Measurements from ENCODE around the gene VANGL2.

VANGL2 gene

GRCh38 chr1:160415696-160416290 lies 15.4 kb downstream of the VANGL2 start:
- H3K4me3 ChIP-seq (ENCODE audit: low read length): no peak overlapping the region
- no peak overlapping the region for H2AFZ ChIP-seq (ENCODE audit: low read depth, low read length)
- no peaks in the 10 kb centered on the region for H3K27me3 ChIP-seq (ENCODE audit: insufficient read depth, low read length)
- peaks cover 69% of the 10 kb centered on the region for H3K36me3 ChIP-seq (ENCODE audit: insufficient read depth, low read length)
- H3K4me1 ChIP-seq (ENCODE audit: insufficient read depth, low read length): peaks cover 37% of the 10 kb centered on the region
- H3K9me3 ChIP-seq (ENCODE audit: low read length): no peaks in the 10 kb centered on the region

DNA sequence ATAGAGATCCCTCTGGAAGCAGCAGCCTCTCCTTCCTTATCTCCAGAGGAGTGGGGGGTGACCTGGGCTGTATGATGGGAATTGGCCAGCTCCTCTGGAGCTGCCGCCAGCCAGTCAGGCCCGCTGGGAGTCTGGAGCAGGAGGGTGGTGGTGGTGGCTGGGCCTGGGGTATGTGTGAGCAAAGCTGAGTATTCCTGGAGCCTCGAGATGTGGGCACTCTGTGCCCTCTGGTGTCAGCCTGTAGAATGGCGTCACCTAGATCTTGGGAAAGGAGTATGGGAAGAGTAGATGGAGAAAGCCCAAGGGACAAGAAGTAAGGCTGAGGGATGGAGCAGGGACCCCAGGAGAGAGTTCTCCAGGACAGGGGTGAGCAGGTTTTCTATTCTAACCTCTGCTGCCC lies 16.0 kb downstream of the VANGL2 start:
- H2AFZ ChIP-seq (ENCODE audit: low read depth, low read length): no peak overlapping the region
- no peaks in the 10 kb centered on the region for H3K9me3 ChIP-seq (ENCODE audit: low read length)
- no peak overlapping the region for H3K4me3 ChIP-seq (ENCODE audit: low read length)
- H3K4me1 ChIP-seq (ENCODE audit: insufficient read depth, low read length): peaks cover 36% of the 10 kb centered on the region
- H3K27me3 ChIP-seq (ENCODE audit: insufficient read depth, low read length): no peaks in the 10 kb centered on the region
- peaks cover 74% of the 10 kb centered on the region for H3K36me3 ChIP-seq (ENCODE audit: insufficient read depth, low read length)

DNA sequence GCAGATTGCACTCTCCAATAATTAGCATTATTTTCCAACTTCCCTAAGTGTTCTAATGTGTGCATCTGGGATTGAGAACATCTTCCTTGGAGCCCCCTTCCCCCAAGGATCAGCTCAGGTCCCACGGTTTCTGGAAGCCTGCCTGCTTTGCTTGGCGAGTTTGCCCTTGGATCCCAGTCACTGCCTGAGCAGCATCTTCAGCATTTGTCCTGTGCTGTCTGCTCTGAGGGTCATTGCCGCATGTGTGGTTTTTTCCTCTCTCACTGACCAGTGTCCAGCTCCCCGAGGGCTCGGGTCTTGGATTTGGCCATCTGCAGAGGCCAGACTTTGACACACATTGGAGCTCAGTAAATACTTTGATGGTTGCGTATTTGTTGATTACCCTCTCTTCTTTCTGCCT lies 18.1 kb downstream of the VANGL2 start:
- Histone ChIP-seq H3K9me3 (ENCODE audit: low read length) (no peaks in the 10 kb centered on the region), H3K36me3 (ENCODE audit: insufficient read depth, low read length) (peaks cover 90% of the 10 kb centered on the region), H2AFZ (ENCODE audit: low read depth, low read length) (no peak overlapping the region), H3K4me3 (ENCODE audit: low read length) (no peak overlapping the region), H3K4me1 (ENCODE audit: insufficient read depth, low read length) (peaks cover 17% of the 10 kb centered on the region), H3K27me3 (ENCODE audit: insufficient read depth, low read length) (no peaks in the 10 kb centered on the region)

- no peak overlapping the region for H2AFZ ChIP-seq (ENCODE audit: low read depth, low read length)
- no peak overlapping the region for H3K4me3 ChIP-seq (ENCODE audit: low read length)
- peaks cover 10% of the 10 kb centered on the region for H3K4me1 ChIP-seq (ENCODE audit: insufficient read depth, low read length)
- no peaks in the 10 kb centered on the region for H3K9me3 ChIP-seq (ENCODE audit: low read length)
- peaks cover 92% of the 10 kb centered on the region for H3K36me3 ChIP-seq (ENCODE audit: insufficient read depth, low read length)
- H3K27me3 ChIP-seq (ENCODE audit: insufficient read depth, low read length): no peaks in the 10 kb centered on the region
These were observed 18.9 kb downstream of the VANGL2 start for GRCh38 chr1:160419150-160419837.

DNA sequence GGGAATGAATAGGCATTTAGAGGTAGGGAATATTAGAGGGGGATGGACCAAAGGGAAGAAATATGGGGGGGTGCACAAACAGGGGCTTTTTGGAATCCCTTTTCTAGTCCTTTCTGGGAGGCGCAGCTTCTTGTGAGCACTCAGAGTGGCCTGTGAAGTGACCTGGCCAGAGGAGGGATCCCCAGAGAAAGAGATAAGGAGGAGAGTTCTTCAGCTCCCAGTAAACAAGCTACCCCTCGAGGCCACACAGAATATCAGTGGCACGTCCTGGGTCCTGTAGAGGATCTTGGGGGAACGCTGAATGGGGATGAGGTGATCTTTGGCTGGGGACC lies 19.4 kb downstream of the VANGL2 start:
- no peaks in the 10 kb centered on the region for H3K27me3 ChIP-seq (ENCODE audit: insufficient read depth, low read length)
- H2AFZ ChIP-seq (ENCODE audit: low read depth, low read length): no peak overlapping the region
- peaks cover 94% of the 10 kb centered on the region for H3K36me3 ChIP-seq (ENCODE audit: insufficient read depth, low read length)
- H3K4me3 ChIP-seq (ENCODE audit: low read length): no peak overlapping the region
- peaks cover 7% of the 10 kb centered on the region for H3K4me1 ChIP-seq (ENCODE audit: insufficient read depth, low read length)
- H3K9me3 ChIP-seq (ENCODE audit: low read length): no peaks in the 10 kb centered on the region

DNA sequence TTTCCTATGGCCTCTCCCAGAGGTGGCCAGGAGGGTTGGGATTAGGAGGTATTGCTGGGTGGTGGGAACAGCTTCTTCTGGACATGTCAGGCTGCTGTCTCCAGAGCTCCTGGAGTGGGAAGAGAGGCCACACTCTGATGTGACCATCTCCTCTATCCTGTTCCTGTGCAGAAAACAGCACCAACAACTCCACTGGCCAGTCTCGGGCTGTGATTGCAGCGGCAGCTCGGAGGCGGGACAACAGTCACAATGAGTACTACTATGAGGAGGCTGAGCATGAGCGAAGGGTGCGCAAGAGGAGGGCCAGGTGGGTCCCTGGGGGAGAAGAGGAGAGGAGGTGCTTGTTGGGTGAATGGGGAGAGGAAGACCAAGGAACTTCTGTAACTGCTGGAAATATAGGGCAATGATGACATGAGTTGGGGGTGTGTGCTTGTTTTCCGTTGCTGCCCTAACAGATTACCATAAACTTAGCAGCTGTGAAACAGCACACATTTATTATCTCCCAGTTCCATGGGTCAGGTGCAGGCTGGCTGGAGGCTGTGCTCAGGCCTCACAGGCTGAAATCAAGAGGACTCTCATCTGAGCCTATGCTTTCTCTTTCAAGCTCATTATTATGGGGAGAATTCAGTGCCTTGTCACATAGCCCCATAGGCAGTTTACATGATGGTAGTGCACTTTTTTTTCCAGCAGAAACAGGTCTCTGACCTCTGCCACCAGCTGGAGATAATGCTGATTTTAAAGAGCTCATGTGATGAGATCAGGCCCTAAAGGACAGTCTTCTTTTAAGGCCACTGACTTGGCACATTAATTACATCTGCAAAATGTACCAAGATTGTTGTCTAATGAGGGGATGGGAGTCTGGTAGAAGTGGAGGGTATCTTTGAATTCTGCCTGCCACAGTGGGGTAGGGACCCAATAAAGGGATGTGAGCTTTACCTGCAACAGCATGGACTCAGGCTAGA lies 20.8 kb downstream of the VANGL2 start:
- H3K36me3 ChIP-seq (ENCODE audit: insufficient read depth, low read length): peaks cover 94% of the 10 kb centered on the region
- H3K9me3 ChIP-seq (ENCODE audit: low read length): no peaks in the 10 kb centered on the region
- peaks cover 3% of the 10 kb centered on the region for H3K4me1 ChIP-seq (ENCODE audit: insufficient read depth, low read length)
- no peak overlapping the region for H3K4me3 ChIP-seq (ENCODE audit: low read length)
- no peaks in the 10 kb centered on the region for H3K27me3 ChIP-seq (ENCODE audit: insufficient read depth, low read length)
- no peak overlapping the region for H2AFZ ChIP-seq (ENCODE audit: low read depth, low read length)

GRCh38 chr1:160421881-160422280 lies 21.5 kb downstream of the VANGL2 start:
- no peaks in the 10 kb centered on the region for H3K9me3 ChIP-seq (ENCODE audit: low read length)
- H2AFZ ChIP-seq (ENCODE audit: low read depth, low read length): no peak overlapping the region
- H3K4me3 ChIP-seq (ENCODE audit: low read length): no peak overlapping the region
- peaks cover 3% of the 10 kb centered on the region for H3K4me1 ChIP-seq (ENCODE audit: insufficient read depth, low read length)
- peaks cover 94% of the 10 kb centered on the region for H3K36me3 ChIP-seq (ENCODE audit: insufficient read depth, low read length)
- no peaks in the 10 kb centered on the region for H3K27me3 ChIP-seq (ENCODE audit: insufficient read depth, low read length)

DNA sequence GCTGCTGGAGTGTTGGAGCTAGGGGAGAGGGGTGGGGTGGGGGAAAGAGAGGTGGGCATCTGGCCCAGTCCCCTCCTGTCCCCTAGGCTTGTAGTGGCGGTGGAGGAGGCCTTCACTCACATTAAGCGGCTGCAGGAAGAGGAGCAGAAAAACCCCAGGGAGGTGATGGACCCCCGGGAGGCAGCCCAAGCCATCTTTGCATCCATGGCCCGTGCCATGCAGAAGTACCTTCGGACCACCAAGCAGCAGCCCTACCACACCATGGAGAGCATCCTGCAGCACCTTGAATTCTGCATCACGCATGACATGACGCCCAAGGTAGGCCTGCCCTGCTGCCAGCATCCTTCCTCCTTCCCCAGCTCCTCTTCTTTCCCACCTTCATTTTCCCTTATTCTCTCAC lies 23.6 kb downstream of the VANGL2 start:
- Histone ChIP-seq H3K27me3 (ENCODE audit: insufficient read depth, low read length) (no peaks in the 10 kb centered on the region), H2AFZ (ENCODE audit: low read depth, low read length) (no peak overlapping the region), H3K9me3 (ENCODE audit: low read length) (no peaks in the 10 kb centered on the region), H3K4me3 (ENCODE audit: low read length) (no peak overlapping the region), H3K4me1 (ENCODE audit: insufficient read depth, low read length) (peaks cover 3% of the 10 kb centered on the region), H3K36me3 (ENCODE audit: insufficient read depth, low read length) (peaks cover 92% of the 10 kb centered on the region)

- no peaks in the 10 kb centered on the region for H3K9me3 ChIP-seq (ENCODE audit: low read length)
- H3K4me1 ChIP-seq (ENCODE audit: insufficient read depth, low read length): peaks cover 3% of the 10 kb centered on the region
- H3K36me3 ChIP-seq (ENCODE audit: insufficient read depth, low read length): peaks cover 91% of the 10 kb centered on the region
- no peak overlapping the region for H2AFZ ChIP-seq (ENCODE audit: low read depth, low read length)
- no peak overlapping the region for H3K4me3 ChIP-seq (ENCODE audit: low read length)
- no peaks in the 10 kb centered on the region for H3K27me3 ChIP-seq (ENCODE audit: insufficient read depth, low read length)
These were observed 25.5 kb downstream of the VANGL2 start for GRCh38 chr1:160425847-160426246.

DNA sequence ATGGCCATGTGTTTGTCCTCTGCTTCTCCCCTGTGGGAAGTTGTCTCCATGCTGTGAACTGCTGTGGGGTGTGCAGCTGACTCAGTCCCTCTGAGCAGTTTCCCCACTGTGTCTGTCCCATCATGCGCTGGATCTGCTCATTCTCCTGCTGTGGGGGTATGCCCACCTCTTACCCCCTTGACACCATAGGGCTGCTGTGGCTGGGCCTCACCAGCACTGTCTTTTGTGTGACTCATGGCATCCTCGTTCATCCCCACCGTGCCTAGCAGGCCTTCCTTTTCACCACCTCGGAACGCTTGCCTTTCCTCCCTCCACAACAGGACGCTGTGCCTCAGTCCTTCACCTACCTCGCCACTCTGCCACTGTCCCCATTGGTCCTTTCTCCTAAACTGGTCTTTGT lies 27.3 kb downstream of the VANGL2 start:
- H3K9me3 ChIP-seq (ENCODE audit: low read length): no peaks in the 10 kb centered on the region
- H3K36me3 ChIP-seq (ENCODE audit: insufficient read depth, low read length): peaks cover 74% of the 10 kb centered on the region

GRCh38 chr1:160428053-160428452 lies 27.7 kb downstream of the VANGL2 start:
- no peak overlapping the region for H2AFZ ChIP-seq (ENCODE audit: low read depth, low read length)
- no peaks in the 10 kb centered on the region for H3K27me3 ChIP-seq (ENCODE audit: insufficient read depth, low read length)
- peaks cover 71% of the 10 kb centered on the region for H3K36me3 ChIP-seq (ENCODE audit: insufficient read depth, low read length)
- no peaks in the 10 kb centered on the region for H3K4me1 ChIP-seq (ENCODE audit: insufficient read depth, low read length)
- H3K4me3 ChIP-seq (ENCODE audit: low read length): no peak overlapping the region
- H3K9me3 ChIP-seq (ENCODE audit: low read length): no peaks in the 10 kb centered on the region

More for the DNA sequence above, 27.3 kb downstream of the VANGL2 start:
- H3K4me1 ChIP-seq (ENCODE audit: insufficient read depth, low read length): no peaks in the 10 kb centered on the region
- no peak overlapping the region for H2AFZ ChIP-seq (ENCODE audit: low read depth, low read length)
- H3K4me3 ChIP-seq (ENCODE audit: low read length): no peak overlapping the region
- no peaks in the 10 kb centered on the region for H3K27me3 ChIP-seq (ENCODE audit: insufficient read depth, low read length)

- no peak overlapping the region for H2AFZ ChIP-seq (ENCODE audit: low read depth, low read length)
- H3K9me3 ChIP-seq (ENCODE audit: low read length): no peaks in the 10 kb centered on the region
- H3K36me3 ChIP-seq (ENCODE audit: insufficient read depth, low read length): peaks cover 65% of the 10 kb centered on the region
- no peaks in the 10 kb centered on the region for H3K27me3 ChIP-seq (ENCODE audit: insufficient read depth, low read length)
- H3K4me1 ChIP-seq (ENCODE audit: insufficient read depth, low read length): no peaks in the 10 kb centered on the region
- no peak overlapping the region for H3K4me3 ChIP-seq (ENCODE audit: low read length)
These were observed 28.3 kb downstream of the VANGL2 start for GRCh38 chr1:160428655-160429054.

DNA sequence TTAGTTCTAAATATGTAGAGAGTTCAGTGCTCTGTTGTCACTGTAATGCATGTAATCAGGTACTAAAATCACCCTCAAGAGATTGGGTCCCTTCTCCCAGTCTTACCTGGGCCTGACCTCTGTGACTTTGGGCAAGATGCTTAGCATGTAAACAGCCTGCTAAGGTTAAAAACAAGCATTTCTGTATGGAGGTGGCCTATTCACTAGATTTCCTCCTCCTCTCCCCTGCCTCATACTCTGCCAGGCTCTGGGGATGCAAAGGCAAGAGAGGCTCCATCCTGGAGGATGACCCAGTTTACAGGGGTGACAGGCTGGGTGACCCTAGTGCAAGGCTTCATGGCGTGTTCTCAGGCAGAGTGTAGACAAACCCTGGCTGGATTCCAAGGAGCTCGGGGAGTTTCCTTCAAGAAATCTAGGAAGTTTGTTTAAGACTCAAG lies 28.8 kb downstream of the VANGL2 start:
- Histone ChIP-seq H3K9me3 (ENCODE audit: low read length) (no peaks in the 10 kb centered on the region), H2AFZ (ENCODE audit: low read depth, low read length) (no peak overlapping the region), H3K4me3 (ENCODE audit: low read length) (no peak overlapping the region), H3K4me1 (ENCODE audit: insufficient read depth, low read length) (no peaks in the 10 kb centered on the region), H3K36me3 (ENCODE audit: insufficient read depth, low read length) (peaks cover 60% of the 10 kb centered on the region), H3K27me3 (ENCODE audit: insufficient read depth, low read length) (no peaks in the 10 kb centered on the region)

All from neuron (in vitro differentiated cells).